ENCODE results near the gene STKLD1.
"Not testable (repeated sequence)": the region's sequence is repeated elsewhere in the genome, so short reads cannot be mapped to it uniquely, and the experiment has no call there.

- TF ChIP-seq, protein P1, sequence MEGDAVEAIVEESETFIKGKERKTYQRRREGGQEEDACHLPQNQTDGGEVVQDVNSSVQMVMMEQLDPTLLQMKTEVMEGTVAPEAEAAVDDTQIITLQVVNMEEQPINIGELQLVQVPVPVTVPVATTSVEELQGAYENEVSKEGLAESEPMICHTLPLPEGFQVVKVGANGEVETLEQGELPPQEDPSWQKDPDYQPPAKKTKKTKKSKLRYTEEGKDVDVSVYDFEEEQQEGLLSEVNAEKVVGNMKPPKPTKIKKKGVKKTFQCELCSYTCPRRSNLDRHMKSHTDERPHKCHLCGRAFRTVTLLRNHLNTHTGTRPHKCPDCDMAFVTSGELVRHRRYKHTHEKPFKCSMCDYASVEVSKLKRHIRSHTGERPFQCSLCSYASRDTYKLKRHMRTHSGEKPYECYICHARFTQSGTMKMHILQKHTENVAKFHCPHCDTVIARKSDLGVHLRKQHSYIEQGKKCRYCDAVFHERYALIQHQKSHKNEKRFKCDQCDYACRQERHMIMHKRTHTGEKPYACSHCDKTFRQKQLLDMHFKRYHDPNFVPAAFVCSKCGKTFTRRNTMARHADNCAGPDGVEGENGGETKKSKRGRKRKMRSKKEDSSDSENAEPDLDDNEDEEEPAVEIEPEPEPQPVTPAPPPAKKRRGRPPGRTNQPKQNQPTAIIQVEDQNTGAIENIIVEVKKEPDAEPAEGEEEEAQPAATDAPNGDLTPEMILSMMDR (conservative IDR thresholded peaks at IDR 0.05; ENCODE audit: low read depth, low read length): not testable (repeated sequence)
- not testable (repeated sequence) for TF ChIP-seq EZH2 (IDR thresholded peaks at IDR 0.05; ENCODE audit: low read length, unreplicated experiment); EZH2phosphoT487 (IDR thresholded peaks at IDR 0.05; ENCODE audit: borderline replicate concordance, low read length)
These were observed 49.1 kb upstream of the STKLD1 start for GRCh38 chr9:133327021-133327420.
